Skeletal muscle tissue (tissue), 4 donors: ENCODE measurements around the gene MAST2. TPM values are rescaled to one million over a fixed set of nuclear protein-coding genes. Genes with fewer than 3 reads are reported as not detected.

Experiments
- H3K27ac ChIP-seq: one replicate; pipeline ENCODE4 v1.7.0; 2013; ENCODE audit warnings: mild to moderate bottlenecking, low read depth, low read length, inconsistent platforms
- H3K27me3 ChIP-seq, 3 donors: one replicate each; pipeline ENCODE4 v1.7.0; 2013; ENCODE audit warnings: low read length in 3 of 3; ENCODE audit not compliant: control insufficient read depth in 3 of 3, insufficient read depth in 3 of 3
- H3K36me3 ChIP-seq, 3 donors: one replicate each; pipeline ENCODE4 v1.7.0; 2013; ENCODE audit warnings: low read length in 3 of 3; ENCODE audit not compliant: control insufficient read depth in 3 of 3, insufficient read depth in 3 of 3
- H3K4me1 ChIP-seq, 3 donors: one replicate each; pipeline ENCODE4 v1.7.0; 2013; ENCODE audit warnings: low read length in 3 of 3, mild to moderate bottlenecking in 3 of 3; ENCODE audit not compliant: control insufficient read depth in 3 of 3, insufficient read depth in 3 of 3
- H3K4me3 ChIP-seq, 3 donors: one replicate each; pipeline ENCODE4 v1.7.0; 2013; ENCODE audit warnings: low read length in 3 of 3
- H3K9ac ChIP-seq, 3 donors: one replicate each; pipeline ENCODE4 v1.7.0; 2013; ENCODE audit warnings: low read length in 3 of 3, mild to moderate bottlenecking in 3 of 3, moderate library complexity in 2 of 3, low read depth in 1 of 3
- H3K9me3 ChIP-seq, 3 donors: one replicate each; pipeline ENCODE4 v1.7.0; 2013; ENCODE audit warnings: low read length in 3 of 3; ENCODE audit not compliant: control insufficient read depth in 3 of 3
- total RNA-seq: library from RNA; depleted of rRNA; stranded (reverse); fragments of >200 nt; gene quantifications from one replicate; pipeline ENCODE4 v1.2.3, GENCODE V29; 2014
- donor health status: Osteomylitis.

The MAST2 gene
- total RNA-seq, 1 donor from 2014 or later: 42.8 TPM

GRCh38 chr1:45968941-45969666 lies 165.7 kb downstream of the MAST2 start:
- H3K4me3 ChIP-seq: no peak overlapping the region
- H3K27ac ChIP-seq: no peak overlapping the region
- H3K9me3 ChIP-seq: no peaks in the 10 kb centered on the region
- H3K4me1 ChIP-seq: peaks cover 6 to 16% (median 6%) of the 10 kb centered on the region in 3 donors
- no peak overlapping the region for H3K9ac ChIP-seq
- no peaks in the 10 kb centered on the region for H3K27me3 ChIP-seq
- H3K36me3 ChIP-seq: peaks cover 21 to 34% (median 24%) of the 10 kb centered on the region in 3 donors

DNA sequence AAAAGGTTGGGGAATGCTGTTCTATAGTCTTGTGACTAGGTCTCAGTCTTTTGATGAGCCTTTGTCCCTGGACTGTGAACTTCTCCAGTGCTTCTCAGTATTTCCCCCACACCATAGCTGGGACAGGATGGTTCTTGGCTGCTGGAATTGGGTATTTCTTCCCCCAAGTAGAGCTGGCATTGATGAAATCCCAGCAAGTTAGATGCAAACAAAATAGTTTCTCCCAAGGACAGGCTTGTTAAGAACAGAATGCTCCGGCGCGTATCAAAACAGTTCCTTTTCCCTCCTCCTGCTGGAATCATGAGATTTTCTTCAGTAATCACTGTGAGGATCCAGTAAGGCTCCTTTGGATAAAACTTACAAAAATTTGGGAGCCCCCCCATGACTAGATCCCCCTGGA lies 166.5 kb downstream of the MAST2 start:
- Histone ChIP-seq H3K4me1 (peaks cover 6 to 16% (median 6%) of the 10 kb centered on the region in 3 donors), H3K36me3 (peaks cover 24 to 36% (median 25%) of the 10 kb centered on the region in 3 donors), H3K9me3 (no peaks in the 10 kb centered on the region), H3K27ac (no peak overlapping the region), H3K27me3 (no peaks in the 10 kb centered on the region), H3K4me3 (no peak overlapping the region), H3K9ac (no peak overlapping the region)

DNA sequence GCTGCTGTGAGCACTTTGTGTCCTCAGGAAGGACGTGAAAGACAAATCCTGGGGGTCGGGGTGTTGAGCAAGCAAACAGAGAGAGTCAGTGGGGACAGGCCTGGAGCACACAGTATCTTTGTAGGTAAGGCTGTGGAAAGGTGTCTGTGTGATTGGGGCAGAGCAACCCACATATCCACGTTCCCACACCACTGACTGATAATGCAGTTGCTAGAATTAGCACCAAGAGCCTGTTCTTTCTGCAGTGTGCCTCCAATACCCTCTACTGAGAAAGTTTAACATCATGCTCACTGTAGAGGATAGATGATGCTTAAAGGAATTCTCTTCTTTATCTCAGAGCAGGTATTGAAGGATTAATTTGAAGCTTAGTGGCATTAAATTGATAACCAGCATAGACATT lies 167.9 kb downstream of the MAST2 start:
- Histone ChIP-seq H3K9me3 (no peaks in the 10 kb centered on the region), H3K4me1 (peaks cover 3 to 10% (median 6%) of the 10 kb centered on the region in 3 donors), H3K27ac (no peak overlapping the region), H3K27me3 (no peaks in the 10 kb centered on the region), H3K4me3 (no peak overlapping the region), H3K36me3 (peaks cover 24 to 35% (median 28%) of the 10 kb centered on the region in 3 donors), H3K9ac (no peak overlapping the region)

DNA sequence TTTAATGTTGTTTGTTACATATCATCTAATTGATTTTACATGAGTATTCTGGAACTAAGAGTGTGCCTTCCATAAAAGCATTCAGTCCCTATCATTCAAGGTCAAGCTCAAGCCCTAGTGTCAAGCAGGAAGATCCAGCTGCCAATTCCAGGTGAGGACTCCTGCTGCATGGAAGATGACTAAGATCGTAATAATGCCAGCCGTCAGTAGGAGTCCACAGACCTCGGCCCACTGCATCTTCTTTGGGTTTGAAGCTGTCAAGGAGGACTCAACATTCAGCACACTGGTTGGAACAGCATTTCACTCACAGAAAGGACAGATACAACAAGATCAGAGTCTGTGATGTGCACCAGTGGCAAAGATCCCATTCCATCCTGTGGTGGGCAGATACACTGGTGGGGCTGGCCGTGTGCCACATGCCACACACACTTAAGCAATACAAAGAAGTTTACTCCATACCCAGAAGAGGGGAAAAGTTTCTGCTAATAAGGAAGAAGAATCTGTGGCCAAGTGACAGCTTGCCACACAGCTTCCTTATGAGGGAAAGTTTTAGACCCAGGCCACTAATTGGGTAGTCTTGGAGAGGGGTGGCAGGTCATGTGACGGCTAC lies 168.6 kb downstream of the MAST2 start:
- Histone ChIP-seq H3K4me1 (peaks cover 3 to 10% (median 6%) of the 10 kb centered on the region in 3 donors), H3K9ac (no peak overlapping the region), H3K27me3 (no peaks in the 10 kb centered on the region), H3K36me3 (peaks cover 21 to 29% (median 26%) of the 10 kb centered on the region in 3 donors), H3K9me3 (no peaks in the 10 kb centered on the region), H3K4me3 (no peak overlapping the region), H3K27ac (no peak overlapping the region)

DNA sequence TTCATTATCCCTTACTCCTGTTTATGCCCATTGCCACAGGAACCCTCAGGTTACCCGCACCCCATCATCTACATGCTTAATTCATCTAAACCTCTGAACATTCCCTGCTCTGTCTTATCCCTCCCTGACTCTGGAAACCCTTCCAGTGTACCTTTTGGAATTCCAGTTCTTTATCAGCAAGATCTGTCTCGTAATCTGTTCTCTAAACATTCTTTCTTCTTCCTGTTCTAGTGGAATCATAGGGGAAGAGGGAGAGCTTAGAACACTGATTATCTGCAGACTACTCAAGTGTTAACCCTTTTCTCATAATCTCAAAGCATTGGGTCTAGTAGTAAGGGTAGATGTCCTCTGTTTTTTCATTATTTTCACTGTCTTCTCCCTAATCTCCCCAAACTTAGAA lies 169.2 kb downstream of the MAST2 start:
- Histone ChIP-seq H3K4me3 (no peak overlapping the region), H3K9me3 (no peaks in the 10 kb centered on the region), H3K4me1 (peaks cover 3 to 10% (median 6%) of the 10 kb centered on the region in 3 donors), H3K9ac (no peak overlapping the region), H3K36me3 (peaks cover 21 to 29% (median 26%) of the 10 kb centered on the region in 3 donors), H3K27ac (no peak overlapping the region), H3K27me3 (no peaks in the 10 kb centered on the region)

DNA sequence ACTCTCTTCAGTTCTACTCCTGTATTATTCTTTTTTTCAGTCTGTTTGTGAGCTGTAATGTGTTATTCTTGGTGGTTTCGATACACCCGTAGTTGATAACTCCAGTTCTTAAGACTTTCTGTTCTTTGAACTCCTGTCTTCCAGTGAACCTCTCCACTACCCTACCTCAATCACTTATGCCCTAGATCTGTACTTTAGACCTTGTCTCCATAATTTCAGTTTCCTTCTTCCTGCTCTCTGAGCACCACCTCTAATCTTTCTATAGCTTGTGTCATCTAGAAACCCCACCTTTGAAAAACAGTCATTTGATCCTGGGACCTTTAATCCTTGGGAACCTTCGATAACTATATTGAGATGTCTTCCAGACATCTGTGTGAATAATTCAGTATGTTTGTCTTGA lies 169.7 kb downstream of the MAST2 start:
- Histone ChIP-seq H3K4me1 (peaks cover 3 to 10% (median 6%) of the 10 kb centered on the region in 3 donors), H3K4me3 (no peak overlapping the region), H3K27ac (no peak overlapping the region)

GRCh38 chr1:45974541-45975269 lies 171.3 kb downstream of the MAST2 start:
- Histone ChIP-seq H3K27me3 (no peaks in the 10 kb centered on the region), H3K4me1 (peaks cover 0 to 9% (median 5%) of the 10 kb centered on the region in 3 donors), H3K9me3 (no peaks in the 10 kb centered on the region), H3K36me3 (peaks cover 15 to 27% (median 26%) of the 10 kb centered on the region in 3 donors), H3K27ac (no peak overlapping the region), H3K9ac (no peak overlapping the region), H3K4me3 (no peak overlapping the region)

More for the DNA sequence above, 169.7 kb downstream of the MAST2 start:
- no peak overlapping the region for H3K9ac ChIP-seq
- H3K36me3 ChIP-seq: peaks cover 21 to 29% (median 26%) of the 10 kb centered on the region in 3 donors
- H3K9me3 ChIP-seq: no peaks in the 10 kb centered on the region
- H3K27me3 ChIP-seq: no peaks in the 10 kb centered on the region

- peaks cover 9 to 24% (median 19%) of the 10 kb centered on the region in 3 donors for H3K36me3 ChIP-seq
- no peak overlapping the region for H3K4me3 ChIP-seq
- no peaks in the 10 kb centered on the region for H3K27me3 ChIP-seq
- no peaks in the 10 kb centered on the region for H3K9me3 ChIP-seq
- H3K4me1 ChIP-seq: peaks cover 0 to 3% (median 2%) of the 10 kb centered on the region in 3 donors
- no peak overlapping the region for H3K27ac ChIP-seq
- no peak overlapping the region for H3K9ac ChIP-seq
Observed at GRCh38 chr1:45976623-45977022, 173.2 kb downstream of the MAST2 start.

DNA sequence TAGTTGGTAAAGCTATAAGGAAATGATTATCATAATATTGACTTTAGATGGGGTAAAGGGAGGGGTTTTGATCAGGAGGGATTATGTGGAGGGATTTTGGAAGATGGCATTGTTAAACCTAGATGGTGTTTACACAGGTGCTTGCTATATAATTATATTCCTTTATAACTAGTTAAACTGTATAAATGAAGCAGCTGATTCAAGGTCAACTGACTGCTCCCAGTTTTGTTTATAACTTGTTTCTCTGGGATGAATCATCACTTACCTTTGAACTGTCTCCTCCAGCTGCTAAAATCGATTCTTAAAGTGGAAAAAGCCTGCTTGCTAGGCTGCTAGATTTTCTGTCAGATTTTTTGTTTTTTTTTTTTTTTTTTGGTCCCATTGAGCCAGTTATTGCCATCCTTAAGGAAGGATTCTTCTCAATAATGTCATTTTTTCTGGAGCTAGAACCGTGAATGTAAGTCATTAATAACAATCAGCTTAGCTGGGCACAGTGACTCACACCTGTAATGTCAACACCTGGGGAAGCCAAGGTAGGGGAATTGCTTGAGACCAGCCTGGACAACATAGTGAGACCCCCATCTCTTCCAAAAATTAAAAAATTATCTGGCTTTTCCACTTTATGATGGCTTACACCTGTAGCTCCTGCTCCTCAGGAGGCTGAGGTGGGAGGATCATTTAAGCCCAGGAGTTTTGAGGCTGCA lies 175.8 kb downstream of the MAST2 start:
- H3K9ac ChIP-seq: no peak overlapping the region
- no peaks in the 10 kb centered on the region for H3K27me3 ChIP-seq
- H3K4me1 ChIP-seq: no peaks in the 10 kb centered on the region
- peak overlapping the region; percentile 30 for H3K27ac ChIP-seq
- H3K4me3 ChIP-seq: no peak overlapping the region
- peaks cover 0 to 9% (median 5%) of the 10 kb centered on the region in 3 donors for H3K36me3 ChIP-seq
- no peaks in the 10 kb centered on the region for H3K9me3 ChIP-seq
